Loucy (cell line): ENCODE measurements around the gene FARP1.

ENCODE experiments used
- EZH2phosphoT487 ChIP-seq: fragments of 200-600 bp; IDR thresholded peaks from 2 replicates; pipeline ENCODE4 v1.6.1; 2018; ENCODE audit warnings: antibody characterized with exemption, mild to moderate bottlenecking, moderate library complexity, borderline replicate concordance
- TF ChIP-seq, protein P1 (sequence below): fragments of 200-600 bp; sonication (generic); conservative IDR thresholded peaks from 2 replicates; pipeline ENCODE4 v1.5.1; 2014; ENCODE audit warnings: mild to moderate bottlenecking, antibody characterized with exemption, low read length

DNA sequence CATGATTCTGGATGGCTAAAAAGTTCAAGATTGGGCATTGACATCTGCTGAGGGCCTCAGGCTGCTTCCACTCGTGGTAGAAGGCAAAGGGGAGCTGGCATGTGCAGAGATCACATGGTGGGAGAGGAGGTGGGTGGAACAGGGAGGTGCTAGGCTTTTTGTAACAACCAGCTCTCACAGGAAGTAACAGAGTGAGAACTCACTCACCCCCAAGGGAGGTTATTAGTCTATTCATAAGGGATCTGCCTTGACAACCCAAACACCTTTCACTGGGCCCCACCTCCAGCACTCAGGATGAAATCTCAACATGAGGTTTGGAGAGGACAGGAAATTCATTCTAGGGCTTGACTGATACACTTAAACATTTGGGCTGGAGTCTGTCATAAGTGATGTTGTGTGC lies 231.9 kb downstream of the FARP1 start:
- TF ChIP-seq, protein P1, sequence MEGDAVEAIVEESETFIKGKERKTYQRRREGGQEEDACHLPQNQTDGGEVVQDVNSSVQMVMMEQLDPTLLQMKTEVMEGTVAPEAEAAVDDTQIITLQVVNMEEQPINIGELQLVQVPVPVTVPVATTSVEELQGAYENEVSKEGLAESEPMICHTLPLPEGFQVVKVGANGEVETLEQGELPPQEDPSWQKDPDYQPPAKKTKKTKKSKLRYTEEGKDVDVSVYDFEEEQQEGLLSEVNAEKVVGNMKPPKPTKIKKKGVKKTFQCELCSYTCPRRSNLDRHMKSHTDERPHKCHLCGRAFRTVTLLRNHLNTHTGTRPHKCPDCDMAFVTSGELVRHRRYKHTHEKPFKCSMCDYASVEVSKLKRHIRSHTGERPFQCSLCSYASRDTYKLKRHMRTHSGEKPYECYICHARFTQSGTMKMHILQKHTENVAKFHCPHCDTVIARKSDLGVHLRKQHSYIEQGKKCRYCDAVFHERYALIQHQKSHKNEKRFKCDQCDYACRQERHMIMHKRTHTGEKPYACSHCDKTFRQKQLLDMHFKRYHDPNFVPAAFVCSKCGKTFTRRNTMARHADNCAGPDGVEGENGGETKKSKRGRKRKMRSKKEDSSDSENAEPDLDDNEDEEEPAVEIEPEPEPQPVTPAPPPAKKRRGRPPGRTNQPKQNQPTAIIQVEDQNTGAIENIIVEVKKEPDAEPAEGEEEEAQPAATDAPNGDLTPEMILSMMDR, result no peak
- no peak for TF ChIP-seq EZH2phosphoT487
